Stimulated activated naive CD8-positive, alpha-beta T cell treated with anti-CD3 and anti-CD28 coated beads, Interleukin-15, Interleukin-2, amounts not matched to agents 100 ng/mL and 50 ng/mL, for 24 hours (primary cell): ENCODE results near the gene CELSR3.
A peak's percentile ranks its signal among the peaks of the same experiment; 100 is the strongest.

ENCODE experiments used
- H3K27ac Mint-ChIP-seq: one replicate; pipeline ENCODE4 v1.8.0; 2021; ENCODE audit warnings: mild to moderate bottlenecking, mixed read lengths
- H3K27me3 Mint-ChIP-seq: one replicate; pipeline ENCODE4 v1.8.0; 2021; ENCODE audit warnings: mixed read lengths
- H3K36me3 Mint-ChIP-seq: one replicate; pipeline ENCODE4 v1.8.0; 2021; ENCODE audit warnings: low read depth, mixed read lengths
- H3K4me1 Mint-ChIP-seq: one replicate; pipeline ENCODE4 v1.8.0; 2021; ENCODE audit warnings: low read depth, mixed read lengths
- H3K4me3 Mint-ChIP-seq: one replicate; pipeline ENCODE4 v1.8.0; 2021; ENCODE audit warnings: mild to moderate bottlenecking, mixed read lengths
- H3K9me3 Mint-ChIP-seq: one replicate; pipeline ENCODE4 v1.8.0; 2021; ENCODE audit warnings: mixed read lengths

Gene CELSR3

GRCh38 chr3:48619541-48620524, 42.9 kb downstream of the CELSR3 start:
- Mint-ChIP-seq H3K27me3 (no peaks in the 10 kb centered on the region), H3K27ac (no peak overlapping the region), H3K4me1 (peaks cover 13% of the 10 kb centered on the region), H3K9me3 (peaks cover 8% of the 10 kb centered on the region), H3K36me3 (peaks cover 7% of the 10 kb centered on the region), H3K4me3 (no peak overlapping the region)

GRCh38 chr3:48617559-48617958, 45.1 kb downstream of the CELSR3 start:
- no peak overlapping the region for H3K4me3 Mint-ChIP-seq
- peaks cover 8% of the 10 kb centered on the region for H3K9me3 Mint-ChIP-seq
- no peaks in the 10 kb centered on the region for H3K27me3 Mint-ChIP-seq
- H3K36me3 Mint-ChIP-seq = peaks cover 7% of the 10 kb centered on the region
- H3K27ac Mint-ChIP-seq = no peak overlapping the region
- H3K4me1 Mint-ChIP-seq = peaks cover 25% of the 10 kb centered on the region

GRCh38 chr3:48614044-48614443, 48.6 kb downstream of the CELSR3 start:
- Mint-ChIP-seq H3K9me3 (peaks cover 8% of the 10 kb centered on the region), H3K27me3 (no peaks in the 10 kb centered on the region), H3K4me1 (peaks cover 29% of the 10 kb centered on the region), H3K27ac (peak overlapping the region; percentile 90), H3K4me3 (peak overlapping the region; percentile 6), H3K36me3 (peaks cover 7% of the 10 kb centered on the region)

GRCh38 chr3:48612309-48612708, 50.4 kb downstream of the CELSR3 start:
- H3K27ac Mint-ChIP-seq = no peak overlapping the region

GRCh38 chr3:48609088-48610005, 53.3 kb downstream of the CELSR3 start, which contains the start of gene UQCRC1:
UQCRC1 (minus strand) TSS chr3:48609646; CDS start chr3:48609620, 26 bp downstream.
- Mint-ChIP-seq H3K36me3 (peaks cover 35% of the 10 kb centered on the region), H3K9me3 (no peaks in the 10 kb centered on the region), H3K4me3 (peak within 1 kb of the TSS; percentile 97), H3K27me3 (no peaks in the 10 kb centered on the region), H3K27ac (peak within 1 kb of the TSS; percentile 96), H3K4me1 (peaks cover 27% of the 10 kb centered on the region)

More at GRCh38 chr3:48612309-48612708, 50.4 kb downstream of the CELSR3 start:
- Mint-ChIP-seq H3K4me3 (no peak overlapping the region), H3K4me1 (peaks cover 40% of the 10 kb centered on the region), H3K27me3 (no peaks in the 10 kb centered on the region), H3K36me3 (peaks cover 19% of the 10 kb centered on the region), H3K9me3 (peaks cover 3% of the 10 kb centered on the region)

GRCh38 chr3:48607519-48607918, 55.2 kb downstream of the CELSR3 start:
- Mint-ChIP-seq H3K4me1 (peaks cover 15% of the 10 kb centered on the region), H3K4me3 (no peak overlapping the region), H3K9me3 (no peaks in the 10 kb centered on the region), H3K27ac (no peak overlapping the region), H3K36me3 (peaks cover 50% of the 10 kb centered on the region), H3K27me3 (no peaks in the 10 kb centered on the region)

- Mint-ChIP-seq H3K4me1 (no peaks in the 10 kb centered on the region), H3K36me3 (peaks cover 72% of the 10 kb centered on the region), H3K4me3 (no peak overlapping the region), H3K9me3 (no peaks in the 10 kb centered on the region), H3K27ac (no peak overlapping the region), H3K27me3 (no peaks in the 10 kb centered on the region)
Measured at GRCh38 chr3:48601622-48601994, 61.1 kb downstream of the CELSR3 start.

GRCh38 chr3:48600711-48601621, 61.7 kb downstream of the CELSR3 start:
- no peak overlapping the region for H3K4me3 Mint-ChIP-seq
- peaks cover 3% of the 10 kb centered on the region for H3K4me1 Mint-ChIP-seq
- H3K9me3 Mint-ChIP-seq = no peaks in the 10 kb centered on the region
- H3K36me3 Mint-ChIP-seq = peaks cover 68% of the 10 kb centered on the region
- no peaks in the 10 kb centered on the region for H3K27me3 Mint-ChIP-seq
- H3K27ac Mint-ChIP-seq = no peak overlapping the region

- H3K9me3 Mint-ChIP-seq = no peaks in the 10 kb centered on the region
- H3K36me3 Mint-ChIP-seq = peaks cover 57% of the 10 kb centered on the region
- peaks cover 5% of the 10 kb centered on the region for H3K4me1 Mint-ChIP-seq
- H3K4me3 Mint-ChIP-seq = no peak overlapping the region
- no peaks in the 10 kb centered on the region for H3K27me3 Mint-ChIP-seq
- no peak overlapping the region for H3K27ac Mint-ChIP-seq
Measured at GRCh38 chr3:48599509-48600285, 63.0 kb downstream of the CELSR3 start.

- peaks cover 51% of the 10 kb centered on the region for H3K36me3 Mint-ChIP-seq
Measured at GRCh38 chr3:48599077-48599501, 63.6 kb downstream of the CELSR3 start.

GRCh38 chr3:48598323-48599076, 64.2 kb downstream of the CELSR3 start:
- no peak overlapping the region for H3K4me3 Mint-ChIP-seq
- H3K27me3 Mint-ChIP-seq = peaks cover 11% of the 10 kb centered on the region
- no peak overlapping the region for H3K27ac Mint-ChIP-seq

More at GRCh38 chr3:48599077-48599501, 63.6 kb downstream of the CELSR3 start:
- peaks cover 8% of the 10 kb centered on the region for H3K4me1 Mint-ChIP-seq
- no peak overlapping the region for H3K27ac Mint-ChIP-seq
- H3K27me3 Mint-ChIP-seq = peaks cover 6% of the 10 kb centered on the region
- H3K9me3 Mint-ChIP-seq = no peaks in the 10 kb centered on the region
- H3K4me3 Mint-ChIP-seq = no peak overlapping the region

GRCh38 chr3:48597408-48597800, 65.3 kb downstream of the CELSR3 start:
- no peak overlapping the region for H3K4me3 Mint-ChIP-seq
- peaks cover 38% of the 10 kb centered on the region for H3K36me3 Mint-ChIP-seq
- H3K27me3 Mint-ChIP-seq = peaks cover 16% of the 10 kb centered on the region
- H3K9me3 Mint-ChIP-seq = no peaks in the 10 kb centered on the region
- peaks cover 8% of the 10 kb centered on the region for H3K4me1 Mint-ChIP-seq
- H3K27ac Mint-ChIP-seq = no peak overlapping the region

More at GRCh38 chr3:48598323-48599076, 64.2 kb downstream of the CELSR3 start:
- peaks cover 8% of the 10 kb centered on the region for H3K4me1 Mint-ChIP-seq
- peaks cover 47% of the 10 kb centered on the region for H3K36me3 Mint-ChIP-seq
- no peaks in the 10 kb centered on the region for H3K9me3 Mint-ChIP-seq
